Natural killer cell (primary cell): ENCODE measurements around the gene SMG6. TPM values are rescaled to one million over a fixed set of nuclear protein-coding genes. Genes with fewer than 3 reads are reported as not detected.

Experiments
- ATAC-seq, 3 donors: fragments of 150-1000 bp in 2 of 3; fragments of 200-7000 bp in 1 of 3; cut with Tn5 transposase; 1 replicate in 1 of 3; 2 replicates in 2 of 3; pipeline ENCODE4 v1.10.0; 2021; ENCODE audit warnings: mild to moderate bottlenecking in 2 of 3, moderate library complexity in 2 of 3
- DNase-seq, 2 donors: peaks; one replicate each; pipeline versions ENCODE4 v3.0.0 to v3.0.0-alpha.2; 2013 to 2021; ENCODE audit warnings: mixed read lengths in 1 of 2
- H3K27ac ChIP-seq: one replicate; pipeline ENCODE4 v1.5.1; 2013; ENCODE audit warnings: mild to moderate bottlenecking, low read length
- H3K27me3 ChIP-seq: one replicate; pipeline ENCODE4 v1.6.1; 2013; ENCODE audit warnings: low read length; ENCODE audit not compliant: control insufficient read depth, insufficient read depth
- H3K36me3 ChIP-seq: one replicate; pipeline ENCODE4 v1.6.1; 2013; ENCODE audit warnings: low read length; ENCODE audit not compliant: control insufficient read depth, insufficient read depth
- H3K4me1 ChIP-seq: one replicate; pipeline ENCODE4 v1.6.1; 2013; ENCODE audit warnings: low read length; ENCODE audit not compliant: control insufficient read depth, insufficient read depth
- H3K4me3 ChIP-seq: one replicate; pipeline ENCODE4 v1.5.1; 2013; ENCODE audit warnings: low read length
- H3K9me3 ChIP-seq: one replicate; pipeline ENCODE4 v1.6.1; 2013; ENCODE audit warnings: low read length; ENCODE audit not compliant: control insufficient read depth, insufficient read depth
- H3K27ac Mint-ChIP-seq, 2 donors: one replicate each; pipeline ENCODE4 v1.8.0; 2022; ENCODE audit warnings: mild to moderate bottlenecking in 2 of 2, mixed read lengths in 2 of 2, moderate library complexity in 1 of 2
- H3K27me3 Mint-ChIP-seq, 2 donors: one replicate each; pipeline ENCODE4 v1.8.0; 2022; ENCODE audit warnings: low read depth in 2 of 2, mixed read lengths in 2 of 2
- H3K36me3 Mint-ChIP-seq: one replicate; pipeline ENCODE4 v1.8.0; 2022; ENCODE audit warnings: mixed read lengths
- H3K4me1 Mint-ChIP-seq, 2 donors: one replicate each; pipeline ENCODE4 v1.8.0; 2022; ENCODE audit warnings: mixed read lengths in 2 of 2
- H3K4me3 Mint-ChIP-seq: one replicate; pipeline ENCODE4 v1.8.0; 2022; ENCODE audit warnings: mild to moderate bottlenecking, moderate library complexity, mixed read lengths
- H3K9me3 Mint-ChIP-seq, 2 donors: one replicate each; pipeline ENCODE4 v1.8.0; 2022; ENCODE audit warnings: mixed read lengths in 2 of 2
- WGBS: methylation state at CpG from one replicate; pipeline ENCODE4 v1.1.7; 2013; ENCODE audit warnings: missing lambda C conversion rate; ENCODE audit not compliant: insufficient coverage; 5-methylcytosine and 5-hydroxymethylcytosine counted together
- intact Hi-C: fragments of 100-400 bp; cut with micrococcal nuclease; formaldehyde crosslinking; loops from one replicate; pipeline ENCODE4 v1.14.2; 2022
- total RNA-seq, 4 donors: library from RNA; stranded (reverse); fragments of 120-200 nt in 1 of 4; gene quantifications; one replicate each; pipeline versions ENCODE4 v1.2.3 to v1.2.4, GENCODE V29; 2013 to 2022
- TF ChIP-seq, protein P1 (sequence below): fragments of 200-600 bp; IDR thresholded peaks from one replicate; pipeline ENCODE4 v1.8.0; 2022; ENCODE audit warnings: antibody characterized with exemption

The SMG6 gene
- total RNA-seq, 3 donors from 2014 or later (not counting 1 experiment from before 2014, with no cell fraction given), result 41.6 to 49.4 (median 48.2) TPM

DNA sequence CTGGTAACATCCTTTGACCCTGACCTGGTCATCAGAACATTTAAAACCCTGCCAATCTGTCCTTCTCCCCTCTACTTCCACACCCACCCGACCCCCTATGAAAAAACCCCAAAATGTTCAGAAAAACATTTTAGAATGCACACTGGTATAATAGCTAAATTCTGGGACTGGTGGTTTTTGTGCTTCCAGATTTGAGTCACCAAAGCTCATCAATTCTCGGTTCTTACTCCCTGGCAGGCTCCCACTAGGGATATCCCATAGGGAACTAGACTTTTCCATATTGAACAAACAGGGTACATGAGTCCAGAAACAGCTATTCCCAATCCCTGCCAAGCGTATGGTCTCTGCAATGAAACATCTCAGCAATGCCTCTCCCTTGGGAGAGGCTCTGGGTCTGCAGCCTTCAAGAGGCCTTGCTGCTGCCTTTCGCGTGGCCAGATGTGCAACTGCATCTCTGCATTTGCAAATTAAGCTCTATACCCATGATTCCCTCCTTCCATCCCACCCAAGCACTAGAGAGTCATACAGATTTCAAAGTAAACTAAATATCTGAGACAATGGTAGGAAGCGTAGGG is 67.7 kb downstream of the SMG6 start:
- H3K27me3 Mint-ChIP-seq, result no peaks in the 10 kb centered on the region
- no peak overlapping the region for H3K4me3 Mint-ChIP-seq
- no peaks in the 10 kb centered on the region for H3K4me1 ChIP-seq
- H3K9me3 Mint-ChIP-seq, result no peaks in the 10 kb centered on the region
- peaks cover 4% of the 10 kb centered on the region in 2 donors for H3K4me1 Mint-ChIP-seq
- H3K36me3 Mint-ChIP-seq, result peaks cover 5% of the 10 kb centered on the region
- no peak for DNase-seq
- no peaks in the 10 kb centered on the region for H3K9me3 ChIP-seq
- TF ChIP-seq, protein P1, sequence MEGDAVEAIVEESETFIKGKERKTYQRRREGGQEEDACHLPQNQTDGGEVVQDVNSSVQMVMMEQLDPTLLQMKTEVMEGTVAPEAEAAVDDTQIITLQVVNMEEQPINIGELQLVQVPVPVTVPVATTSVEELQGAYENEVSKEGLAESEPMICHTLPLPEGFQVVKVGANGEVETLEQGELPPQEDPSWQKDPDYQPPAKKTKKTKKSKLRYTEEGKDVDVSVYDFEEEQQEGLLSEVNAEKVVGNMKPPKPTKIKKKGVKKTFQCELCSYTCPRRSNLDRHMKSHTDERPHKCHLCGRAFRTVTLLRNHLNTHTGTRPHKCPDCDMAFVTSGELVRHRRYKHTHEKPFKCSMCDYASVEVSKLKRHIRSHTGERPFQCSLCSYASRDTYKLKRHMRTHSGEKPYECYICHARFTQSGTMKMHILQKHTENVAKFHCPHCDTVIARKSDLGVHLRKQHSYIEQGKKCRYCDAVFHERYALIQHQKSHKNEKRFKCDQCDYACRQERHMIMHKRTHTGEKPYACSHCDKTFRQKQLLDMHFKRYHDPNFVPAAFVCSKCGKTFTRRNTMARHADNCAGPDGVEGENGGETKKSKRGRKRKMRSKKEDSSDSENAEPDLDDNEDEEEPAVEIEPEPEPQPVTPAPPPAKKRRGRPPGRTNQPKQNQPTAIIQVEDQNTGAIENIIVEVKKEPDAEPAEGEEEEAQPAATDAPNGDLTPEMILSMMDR, result no peak
- no peaks in the 10 kb centered on the region for H3K27me3 ChIP-seq
- WGBS, result 96% methylated on average over 5 of the region's 6 CpGs
- H3K27ac ChIP-seq, result no peak overlapping the region
- no peak overlapping the region for H3K27ac Mint-ChIP-seq
- ATAC-seq, result no peak
- H3K4me3 ChIP-seq, result no peak overlapping the region
- peaks cover 27% of the 10 kb centered on the region for H3K36me3 ChIP-seq
- intact Hi-C loops, result no loop called here

DNA sequence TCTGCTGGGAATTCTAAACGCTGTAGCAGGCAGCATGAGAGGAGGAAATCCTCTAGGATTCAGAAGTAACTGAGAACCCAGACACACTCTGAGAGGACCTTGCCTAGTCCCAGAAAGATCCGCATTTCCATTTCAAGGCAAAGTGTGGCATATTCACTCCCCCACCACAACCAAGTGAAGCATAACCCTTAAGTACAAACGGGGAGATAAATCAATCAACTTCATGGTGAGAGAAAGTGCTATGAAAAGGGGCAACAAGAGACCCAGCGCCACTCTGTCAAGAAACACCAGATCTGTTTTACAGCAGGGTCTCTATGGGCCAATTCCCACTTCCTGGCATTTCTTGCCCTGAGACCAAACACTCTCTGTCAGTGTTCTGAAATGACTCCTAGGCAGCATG is 68.3 kb downstream of the SMG6 start:
- no peaks in the 10 kb centered on the region for H3K4me1 ChIP-seq
- no peaks in the 10 kb centered on the region for H3K27me3 ChIP-seq
- no peak overlapping the region for H3K4me3 ChIP-seq
- Mint-ChIP-seq H3K4me1 (peaks cover 4 to 9% of the 10 kb centered on the region in 2 donors), H3K4me3 (no peak overlapping the region), H3K27me3 (no peaks in the 10 kb centered on the region), H3K27ac (no peak overlapping the region), H3K36me3 (no peaks in the 10 kb centered on the region), H3K9me3 (no peaks in the 10 kb centered on the region)
- intact Hi-C loops, result no loop called here
- TF ChIP-seq, protein P1, result no peak
- peaks cover 24% of the 10 kb centered on the region for H3K36me3 ChIP-seq
- no peaks in the 10 kb centered on the region for H3K9me3 ChIP-seq
- no peak overlapping the region for H3K27ac ChIP-seq
- no peak for ATAC-seq
- no peak for DNase-seq
- WGBS, result 93% methylated on average over 4 of the region's 4 CpGs

DNA sequence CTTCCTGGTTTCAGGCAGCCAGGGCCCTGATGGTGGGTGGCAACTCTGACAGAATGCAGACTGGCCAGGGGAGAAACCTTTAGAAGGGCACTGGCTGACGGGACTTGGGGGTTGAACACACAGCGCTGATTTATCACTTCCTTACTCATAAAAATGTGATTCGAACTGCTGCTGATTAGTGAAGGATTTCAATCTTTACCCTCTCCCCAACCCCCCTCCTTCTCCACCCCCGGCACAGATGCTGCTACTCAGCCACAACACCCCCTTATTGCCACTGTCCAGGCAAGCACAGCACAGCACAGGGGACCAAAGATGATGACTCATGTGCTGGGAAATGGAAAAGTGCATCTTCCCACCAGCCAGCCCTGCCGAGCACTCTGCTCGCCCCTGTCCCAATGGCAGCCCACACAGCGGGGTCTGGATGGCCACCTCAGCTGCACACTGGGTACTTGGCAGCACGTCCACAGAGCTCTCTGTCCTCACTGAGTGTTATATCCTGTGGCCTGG is 70.1 kb downstream of the SMG6 start:
- 91% methylated on average over 4 of the region's 8 CpGs for WGBS
- Mint-ChIP-seq H3K27ac (no peak overlapping the region), H3K36me3 (no peaks in the 10 kb centered on the region), H3K4me1 (peaks cover 9 to 11% of the 10 kb centered on the region in 2 donors), H3K27me3 (no peaks in the 10 kb centered on the region), H3K9me3 (no peaks in the 10 kb centered on the region), H3K4me3 (no peak overlapping the region)
- Histone ChIP-seq H3K36me3 (peaks cover 14% of the 10 kb centered on the region), H3K9me3 (no peaks in the 10 kb centered on the region), H3K27ac (no peak overlapping the region), H3K4me1 (no peaks in the 10 kb centered on the region), H3K4me3 (no peak overlapping the region), H3K27me3 (no peaks in the 10 kb centered on the region)
- TF ChIP-seq, protein P1, result no peak
- intact Hi-C loops, result no loop called here
- no peak for DNase-seq
- no peak for ATAC-seq

DNA sequence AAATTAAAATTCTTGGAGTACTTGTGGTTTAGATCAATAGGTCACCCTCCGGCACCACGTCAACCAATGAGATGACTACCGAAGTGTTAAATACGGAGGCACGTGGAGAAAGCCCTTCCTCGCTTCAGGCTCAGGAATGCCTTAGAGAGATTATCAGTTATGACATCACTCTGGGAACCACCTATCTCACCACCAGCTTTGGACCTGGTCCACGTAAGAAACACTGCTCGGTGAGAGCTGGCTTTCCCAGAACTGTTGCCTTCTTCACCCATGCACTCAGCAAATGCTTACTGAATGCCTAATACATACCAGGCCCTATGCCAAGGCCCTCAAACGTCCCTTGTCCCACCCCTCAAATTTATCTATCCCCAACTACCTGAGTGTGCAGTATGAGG is 71.3 kb downstream of the SMG6 start:
- ATAC-seq (no peak), DNase-seq (no peak)
- Mint-ChIP-seq H3K4me3 (no peak overlapping the region), H3K27me3 (no peaks in the 10 kb centered on the region), H3K9me3 (no peaks in the 10 kb centered on the region), H3K4me1 (peaks cover 9 to 11% of the 10 kb centered on the region in 2 donors), H3K27ac (no peak overlapping the region), H3K36me3 (no peaks in the 10 kb centered on the region)
- H3K9me3 ChIP-seq, result no peaks in the 10 kb centered on the region
- H3K27me3 ChIP-seq, result no peaks in the 10 kb centered on the region
- H3K4me1 ChIP-seq, result no peaks in the 10 kb centered on the region
- intact Hi-C loops, result no loop called here
- no peak overlapping the region for H3K27ac ChIP-seq
- TF ChIP-seq, protein P1, result no peak
- H3K4me3 ChIP-seq, result no peak overlapping the region
- H3K36me3 ChIP-seq, result peaks cover 11% of the 10 kb centered on the region
- 92% methylated on average over 9 of the region's 9 CpGs for WGBS
